Cortex of kidney (tissue), 1 donor: ENCODE data around the gene TRPM8.

ENCODE experiments used
- DNase-seq: peaks from one replicate; lab custom pipeline; 2025; lab: John Stamatoyannopoulos, UW

TRPM8 gene

GRCh38 chr2:233976087-233976486 lies 58.9 kb downstream of the TRPM8 start:
- DNase-seq: no peak

GRCh38 chr2:233976690-233977294 lies 59.6 kb downstream of the TRPM8 start:
- DNase-seq: no peak

- no peak for DNase-seq
Measured at GRCh38 chr2:233977296-233977837, 60.2 kb downstream of the TRPM8 start.

- no peak for DNase-seq
Measured at GRCh38 chr2:233979748-233980147, 62.6 kb downstream of the TRPM8 start.

- DNase-seq: no peak
Measured at GRCh38 chr2:233980955-233981561, 63.9 kb downstream of the TRPM8 start.

GRCh38 chr2:233981574-233982420 lies 64.6 kb downstream of the TRPM8 start:
- no peak for DNase-seq

- no peak for DNase-seq
Measured at GRCh38 chr2:233982421-233983121, 65.4 kb downstream of the TRPM8 start.

GRCh38 chr2:233983445-233983844 lies 66.3 kb downstream of the TRPM8 start:
- DNase-seq: no peak

- no peak for DNase-seq
Measured at GRCh38 chr2:233988581-233988980, 71.4 kb downstream of the TRPM8 start.

- DNase-seq: no peak
Measured at GRCh38 chr2:233989221-233989858, 72.2 kb downstream of the TRPM8 start.

GRCh38 chr2:233990261-233990798 lies 73.2 kb downstream of the TRPM8 start:
- DNase-seq: no peak

GRCh38 chr2:233991196-233991595 lies 74.0 kb downstream of the TRPM8 start:
- no peak for DNase-seq

- DNase-seq: no peak
Measured at GRCh38 chr2:233992513-233993217, 75.5 kb downstream of the TRPM8 start.

- DNase-seq: no peak
Measured at GRCh38 chr2:233993461-233993860, 76.3 kb downstream of the TRPM8 start.

GRCh38 chr2:233994151-233994550 lies 77.0 kb downstream of the TRPM8 start:
- no peak for DNase-seq

GRCh38 chr2:233996000-233996399 lies 78.8 kb downstream of the TRPM8 start:
- DNase-seq: no peak

GRCh38 chr2:233996461-233996860 lies 79.3 kb downstream of the TRPM8 start:
- no peak for DNase-seq

- DNase-seq: no peak
Measured at GRCh38 chr2:233997707-233998106, 80.5 kb downstream of the TRPM8 start.

GRCh38 chr2:233999182-233999581 lies 82.0 kb downstream of the TRPM8 start:
- no peak for DNase-seq

GRCh38 chr2:234001380-234002160 lies 84.4 kb downstream of the TRPM8 start:
- no peak for DNase-seq
